ENCODE data around the gene MCF2L2. TPM values are rescaled to one million over a fixed set of nuclear protein-coding genes. Genes with fewer than 3 reads are reported as not detected.

MCF2L2 gene
- total and polyA plus RNA-seq, 9 of the 15 experiments (the other 6 are each of a cell fraction or from before 2014, with no cell fraction given): 0.56 to 4.2 (median 3.0) TPM

DNA sequence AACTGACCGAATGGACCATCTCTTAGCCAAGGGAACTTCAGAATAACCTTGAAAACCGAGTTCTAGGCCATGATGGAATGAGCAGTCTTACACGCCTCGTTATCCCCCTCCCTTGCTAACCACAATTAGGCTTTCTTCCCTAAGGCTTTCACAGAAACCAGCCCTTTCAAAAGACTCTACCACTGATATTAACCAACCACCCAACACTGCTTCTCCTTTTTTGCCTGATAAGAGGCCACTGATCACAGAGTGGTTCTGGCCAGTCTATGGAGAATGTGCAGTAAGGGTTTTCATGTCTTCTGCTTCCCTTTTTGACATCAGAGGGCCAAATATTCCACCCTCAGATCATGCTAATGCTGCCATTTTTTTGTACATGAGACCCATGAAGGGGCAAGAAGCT, 59.3 kb downstream of the MCF2L2 start (continued):
- TF ChIP-seq, protein P1, sequence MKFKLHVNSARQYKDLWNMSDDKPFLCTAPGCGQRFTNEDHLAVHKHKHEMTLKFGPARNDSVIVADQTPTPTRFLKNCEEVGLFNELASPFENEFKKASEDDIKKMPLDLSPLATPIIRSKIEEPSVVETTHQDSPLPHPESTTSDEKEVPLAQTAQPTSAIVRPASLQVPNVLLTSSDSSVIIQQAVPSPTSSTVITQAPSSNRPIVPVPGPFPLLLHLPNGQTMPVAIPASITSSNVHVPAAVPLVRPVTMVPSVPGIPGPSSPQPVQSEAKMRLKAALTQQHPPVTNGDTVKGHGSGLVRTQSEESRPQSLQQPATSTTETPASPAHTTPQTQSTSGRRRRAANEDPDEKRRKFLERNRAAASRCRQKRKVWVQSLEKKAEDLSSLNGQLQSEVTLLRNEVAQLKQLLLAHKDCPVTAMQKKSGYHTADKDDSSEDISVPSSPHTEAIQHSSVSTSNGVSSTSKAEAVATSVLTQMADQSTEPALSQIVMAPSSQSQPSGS (CRISPR knock-in tag; IDR thresholded peaks at IDR 0.05): no peak
- TF ChIP-seq, protein P2, sequence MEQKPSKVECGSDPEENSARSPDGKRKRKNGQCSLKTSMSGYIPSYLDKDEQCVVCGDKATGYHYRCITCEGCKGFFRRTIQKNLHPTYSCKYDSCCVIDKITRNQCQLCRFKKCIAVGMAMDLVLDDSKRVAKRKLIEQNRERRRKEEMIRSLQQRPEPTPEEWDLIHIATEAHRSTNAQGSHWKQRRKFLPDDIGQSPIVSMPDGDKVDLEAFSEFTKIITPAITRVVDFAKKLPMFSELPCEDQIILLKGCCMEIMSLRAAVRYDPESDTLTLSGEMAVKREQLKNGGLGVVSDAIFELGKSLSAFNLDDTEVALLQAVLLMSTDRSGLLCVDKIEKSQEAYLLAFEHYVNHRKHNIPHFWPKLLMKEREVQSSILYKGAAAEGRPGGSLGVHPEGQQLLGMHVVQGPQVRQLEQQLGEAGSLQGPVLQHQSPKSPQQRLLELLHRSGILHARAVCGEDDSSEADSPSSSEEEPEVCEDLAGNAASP (IDR thresholded peaks at IDR 0.05): no peak
- peak in 1 of 2 experiments; percentile 28; a peak in 1 of 4 replicates for TF ChIP-seq RAD21 (CRISPR knock-in tag; conservative IDR thresholded peaks at IDR 0.05 in 1 of 2, IDR thresholded peaks at IDR 0.05 in 1 of 2)
- peak; percentile 81; the same call in 1 of the 2 replicates for TF ChIP-seq SMARCE1 (IDR thresholded peaks at IDR 0.05)
- TF ChIP-seq SPI1 (IDR thresholded peaks at IDR 0.05; ENCODE audit: borderline replicate concordance, low read depth, low read length): peak; percentile 46; the same call in 1 of the 2 replicates
- TF ChIP-seq, protein P3, sequence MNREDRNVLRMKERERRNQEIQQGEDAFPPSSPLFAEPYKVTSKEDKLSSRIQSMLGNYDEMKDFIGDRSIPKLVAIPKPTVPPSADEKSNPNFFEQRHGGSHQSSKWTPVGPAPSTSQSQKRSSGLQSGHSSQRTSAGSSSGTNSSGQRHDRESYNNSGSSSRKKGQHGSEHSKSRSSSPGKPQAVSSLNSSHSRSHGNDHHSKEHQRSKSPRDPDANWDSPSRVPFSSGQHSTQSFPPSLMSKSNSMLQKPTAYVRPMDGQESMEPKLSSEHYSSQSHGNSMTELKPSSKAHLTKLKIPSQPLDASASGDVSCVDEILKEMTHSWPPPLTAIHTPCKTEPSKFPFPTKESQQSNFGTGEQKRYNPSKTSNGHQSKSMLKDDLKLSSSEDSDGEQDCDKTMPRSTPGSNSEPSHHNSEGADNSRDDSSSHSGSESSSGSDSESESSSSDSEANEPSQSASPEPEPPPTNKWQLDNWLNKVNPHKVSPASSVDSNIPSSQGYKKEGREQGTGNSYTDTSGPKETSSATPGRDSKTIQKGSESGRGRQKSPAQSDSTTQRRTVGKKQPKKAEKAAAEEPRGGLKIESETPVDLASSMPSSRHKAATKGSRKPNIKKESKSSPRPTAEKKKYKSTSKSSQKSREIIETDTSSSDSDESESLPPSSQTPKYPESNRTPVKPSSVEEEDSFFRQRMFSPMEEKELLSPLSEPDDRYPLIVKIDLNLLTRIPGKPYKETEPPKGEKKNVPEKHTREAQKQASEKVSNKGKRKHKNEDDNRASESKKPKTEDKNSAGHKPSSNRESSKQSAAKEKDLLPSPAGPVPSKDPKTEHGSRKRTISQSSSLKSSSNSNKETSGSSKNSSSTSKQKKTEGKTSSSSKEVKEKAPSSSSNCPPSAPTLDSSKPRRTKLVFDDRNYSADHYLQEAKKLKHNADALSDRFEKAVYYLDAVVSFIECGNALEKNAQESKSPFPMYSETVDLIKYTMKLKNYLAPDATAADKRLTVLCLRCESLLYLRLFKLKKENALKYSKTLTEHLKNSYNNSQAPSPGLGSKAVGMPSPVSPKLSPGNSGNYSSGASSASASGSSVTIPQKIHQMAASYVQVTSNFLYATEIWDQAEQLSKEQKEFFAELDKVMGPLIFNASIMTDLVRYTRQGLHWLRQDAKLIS (CRISPR knock-in tag; IDR thresholded peaks at IDR 0.05): no peak
- peak; percentile 26; the same call in 1 of the 2 replicates for TF ChIP-seq MAFK (IDR thresholded peaks at IDR 0.05; ENCODE audit: low read length)
- peak; percentile 87 for TF ChIP-seq CTBP1 (IDR thresholded peaks at IDR 0.05; ENCODE audit: borderline replicate concordance)
- TF ChIP-seq ETV5 (CRISPR knock-in tag; IDR thresholded peaks at IDR 0.05; ENCODE audit: low read depth): no peak
- no peak for TF ChIP-seq YBX1 (IDR thresholded peaks at IDR 0.05)
- peak; percentile 49; the same call in 1 of the 2 replicates for TF ChIP-seq MTA1 (IDR thresholded peaks at IDR 0.05; ENCODE audit: borderline replicate concordance)
- TF ChIP-seq STAT5A (IDR thresholded peaks at IDR 0.05; ENCODE audit: borderline replicate concordance, low read length): peak; percentile 24; the same call in 1 of the 2 replicates
- TF ChIP-seq CXXC5 (CRISPR knock-in tag; IDR thresholded peaks at IDR 0.05): peak; percentile 34; the same call in 1 of the 2 replicates
- no peak; the same call in 1 of the 2 replicates for TF ChIP-seq ZNF134 (CRISPR knock-in tag; conservative IDR thresholded peaks at IDR 0.05)
- no peak for TF ChIP-seq RNF2 (IDR thresholded peaks at IDR 0.05)
- TF ChIP-seq, protein P4, sequence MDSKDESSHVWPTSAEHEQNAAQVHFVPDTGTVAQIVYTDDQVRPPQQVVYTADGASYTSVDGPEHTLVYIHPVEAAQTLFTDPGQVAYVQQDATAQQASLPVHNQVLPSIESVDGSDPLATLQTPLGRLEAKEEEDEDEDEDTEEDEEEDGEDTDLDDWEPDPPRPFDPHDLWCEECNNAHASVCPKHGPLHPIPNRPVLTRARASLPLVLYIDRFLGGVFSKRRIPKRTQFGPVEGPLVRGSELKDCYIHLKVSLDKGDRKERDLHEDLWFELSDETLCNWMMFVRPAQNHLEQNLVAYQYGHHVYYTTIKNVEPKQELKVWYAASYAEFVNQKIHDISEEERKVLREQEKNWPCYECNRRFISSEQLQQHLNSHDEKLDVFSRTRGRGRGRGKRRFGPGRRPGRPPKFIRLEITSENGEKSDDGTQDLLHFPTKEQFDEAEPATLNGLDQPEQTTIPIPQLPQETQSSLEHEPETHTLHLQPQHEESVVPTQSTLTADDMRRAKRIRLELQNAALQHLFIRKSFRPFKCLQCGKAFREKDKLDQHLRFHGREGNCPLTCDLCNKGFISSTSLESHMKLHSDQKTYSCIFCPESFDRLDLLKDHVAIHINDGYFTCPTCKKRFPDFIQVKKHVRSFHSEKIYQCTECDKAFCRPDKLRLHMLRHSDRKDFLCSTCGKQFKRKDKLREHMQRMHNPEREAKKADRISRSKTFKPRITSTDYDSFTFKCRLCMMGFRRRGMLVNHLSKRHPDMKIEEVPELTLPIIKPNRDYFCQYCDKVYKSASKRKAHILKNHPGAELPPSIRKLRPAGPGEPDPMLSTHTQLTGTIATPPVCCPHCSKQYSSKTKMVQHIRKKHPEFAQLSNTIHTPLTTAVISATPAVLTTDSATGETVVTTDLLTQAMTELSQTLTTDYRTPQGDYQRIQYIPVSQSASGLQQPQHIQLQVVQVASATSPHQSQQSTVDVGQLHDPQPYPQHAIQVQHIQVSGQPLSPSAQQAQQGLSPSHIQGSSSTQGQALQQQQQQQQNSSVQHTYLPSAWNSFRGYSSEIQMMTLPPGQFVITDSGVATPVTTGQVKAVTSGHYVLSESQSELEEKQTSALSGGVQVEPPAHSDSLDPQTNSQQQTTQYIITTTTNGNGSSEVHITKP (IDR thresholded peaks at IDR 0.05; ENCODE audit: partially characterized antibody): peak; percentile 95
